T-helper 1 cell treated with Interleukin-12 subunit alpha and Interleukin-12 subunit beta and Interleukin-4 antibody, amounts not matched to agents 30 μg/mL and 1 μg/mL, for 36 hours (primary cell): ENCODE data around the gene ERICH6B.

Experiments used
- H3K27ac Mint-ChIP-seq: one replicate; pipeline ENCODE4 v1.8.0; 2021; ENCODE audit warnings: mild to moderate bottlenecking, mixed read lengths
- H3K27me3 Mint-ChIP-seq: one replicate; pipeline ENCODE4 v1.8.0; 2021; ENCODE audit warnings: low read depth, mixed read lengths
- H3K36me3 Mint-ChIP-seq: one replicate; pipeline ENCODE4 v1.8.0; 2021; ENCODE audit warnings: low read depth, mixed read lengths
- H3K4me1 Mint-ChIP-seq: one replicate; pipeline ENCODE4 v1.8.0; 2021; ENCODE audit warnings: low read depth, mixed read lengths
- H3K4me3 Mint-ChIP-seq: one replicate; pipeline ENCODE4 v1.8.0; 2021; ENCODE audit warnings: mild to moderate bottlenecking, moderate library complexity, mixed read lengths
- H3K9me3 Mint-ChIP-seq: one replicate; pipeline ENCODE4 v1.8.0; 2021; ENCODE audit warnings: mixed read lengths

Gene ERICH6B

GRCh38 chr13:45587897-45588296 lies 27.6 kb downstream of the ERICH6B start:
- no peaks in the 10 kb centered on the region for H3K9me3 Mint-ChIP-seq
- peaks cover 10% of the 10 kb centered on the region for H3K27me3 Mint-ChIP-seq
- no peaks in the 10 kb centered on the region for H3K36me3 Mint-ChIP-seq
- H3K4me3 Mint-ChIP-seq, result no peak overlapping the region
- no peak overlapping the region for H3K27ac Mint-ChIP-seq
- no peaks in the 10 kb centered on the region for H3K4me1 Mint-ChIP-seq

DNA sequence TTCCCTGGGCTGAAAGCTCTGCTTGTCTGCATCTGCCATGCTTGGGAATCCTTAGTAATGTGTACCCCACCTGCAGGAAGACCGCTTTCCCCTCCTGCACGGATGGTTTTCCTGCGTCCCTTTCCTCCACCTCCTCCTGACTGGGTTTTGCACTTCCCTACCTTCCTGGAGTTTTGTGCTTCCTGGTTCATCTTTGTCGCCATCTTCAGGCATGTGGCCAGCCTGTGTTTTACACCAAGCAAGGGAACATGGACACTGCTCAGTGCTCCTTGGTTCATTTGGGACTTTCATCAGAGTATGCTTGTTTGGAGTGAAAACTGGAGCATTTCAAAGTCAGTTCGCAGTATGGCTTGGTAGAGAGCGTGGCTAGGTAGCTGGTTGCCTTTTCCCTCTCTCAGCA lies 30.7 kb downstream of the ERICH6B start:
- Mint-ChIP-seq H3K4me3 (no peak overlapping the region), H3K36me3 (no peaks in the 10 kb centered on the region), H3K9me3 (no peaks in the 10 kb centered on the region), H3K27me3 (peaks cover 11% of the 10 kb centered on the region), H3K4me1 (no peaks in the 10 kb centered on the region), H3K27ac (no peak overlapping the region)

DNA sequence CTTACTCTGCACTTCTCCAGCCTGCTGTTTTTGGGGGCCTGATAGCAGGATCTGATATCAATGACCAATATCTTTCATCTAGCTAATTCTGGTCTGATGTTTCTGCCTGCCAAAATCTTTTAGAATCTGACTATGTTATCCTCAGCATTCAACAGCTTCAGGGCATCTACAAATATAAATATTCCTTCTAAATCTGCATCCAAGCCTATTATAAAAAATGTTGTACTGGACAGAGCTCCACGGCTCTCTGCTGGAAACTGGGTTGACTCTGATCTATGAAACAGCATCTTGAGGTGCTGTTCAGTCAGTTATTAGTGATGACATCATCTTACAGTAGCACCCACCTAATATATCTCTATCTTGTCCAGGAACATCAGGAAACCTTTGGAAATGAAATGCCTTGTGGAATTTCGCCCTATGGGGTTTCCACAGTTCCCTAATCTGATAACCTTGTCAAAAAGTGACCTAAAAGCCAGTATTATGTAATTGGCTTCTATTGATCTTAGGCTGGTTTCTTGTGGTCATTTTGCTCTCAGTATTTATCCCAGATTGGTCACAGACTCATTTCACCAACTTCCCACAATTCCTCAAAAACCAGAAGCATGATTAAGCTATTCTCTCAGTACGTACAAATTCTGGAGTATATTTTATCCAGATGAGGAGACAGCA lies 33.0 kb downstream of the ERICH6B start:
- Mint-ChIP-seq H3K36me3 (no peaks in the 10 kb centered on the region), H3K27me3 (peaks cover 11% of the 10 kb centered on the region), H3K27ac (no peak overlapping the region), H3K4me3 (no peak overlapping the region), H3K9me3 (no peaks in the 10 kb centered on the region), H3K4me1 (no peaks in the 10 kb centered on the region)

- Mint-ChIP-seq H3K4me1 (no peaks in the 10 kb centered on the region), H3K4me3 (no peak overlapping the region), H3K9me3 (no peaks in the 10 kb centered on the region), H3K27ac (no peak overlapping the region), H3K36me3 (no peaks in the 10 kb centered on the region), H3K27me3 (peaks cover 17% of the 10 kb centered on the region)
Measured at GRCh38 chr13:45576466-45576865, 39.1 kb downstream of the ERICH6B start.

DNA sequence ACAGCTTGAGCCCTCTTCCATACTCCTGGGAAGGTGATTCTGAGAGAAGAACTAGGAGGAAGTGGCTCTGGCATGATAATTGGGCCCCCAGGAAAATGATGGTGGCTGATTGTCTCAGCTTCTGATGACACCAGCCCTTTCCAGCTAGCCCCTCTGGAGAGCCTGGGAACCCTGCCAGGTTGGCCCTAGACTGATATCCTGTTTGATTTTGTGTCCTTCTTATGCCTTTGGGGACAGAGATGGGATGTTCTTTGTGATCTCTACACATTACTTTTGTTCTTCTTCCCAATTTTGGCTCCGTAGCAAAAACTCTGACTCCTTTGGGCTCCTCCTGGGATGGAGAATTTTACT lies 39.7 kb downstream of the ERICH6B start:
- no peaks in the 10 kb centered on the region for H3K4me1 Mint-ChIP-seq
- H3K4me3 Mint-ChIP-seq, result no peak overlapping the region
- H3K36me3 Mint-ChIP-seq, result no peaks in the 10 kb centered on the region
- H3K9me3 Mint-ChIP-seq, result no peaks in the 10 kb centered on the region
- no peak overlapping the region for H3K27ac Mint-ChIP-seq
- H3K27me3 Mint-ChIP-seq, result peaks cover 20% of the 10 kb centered on the region

DNA sequence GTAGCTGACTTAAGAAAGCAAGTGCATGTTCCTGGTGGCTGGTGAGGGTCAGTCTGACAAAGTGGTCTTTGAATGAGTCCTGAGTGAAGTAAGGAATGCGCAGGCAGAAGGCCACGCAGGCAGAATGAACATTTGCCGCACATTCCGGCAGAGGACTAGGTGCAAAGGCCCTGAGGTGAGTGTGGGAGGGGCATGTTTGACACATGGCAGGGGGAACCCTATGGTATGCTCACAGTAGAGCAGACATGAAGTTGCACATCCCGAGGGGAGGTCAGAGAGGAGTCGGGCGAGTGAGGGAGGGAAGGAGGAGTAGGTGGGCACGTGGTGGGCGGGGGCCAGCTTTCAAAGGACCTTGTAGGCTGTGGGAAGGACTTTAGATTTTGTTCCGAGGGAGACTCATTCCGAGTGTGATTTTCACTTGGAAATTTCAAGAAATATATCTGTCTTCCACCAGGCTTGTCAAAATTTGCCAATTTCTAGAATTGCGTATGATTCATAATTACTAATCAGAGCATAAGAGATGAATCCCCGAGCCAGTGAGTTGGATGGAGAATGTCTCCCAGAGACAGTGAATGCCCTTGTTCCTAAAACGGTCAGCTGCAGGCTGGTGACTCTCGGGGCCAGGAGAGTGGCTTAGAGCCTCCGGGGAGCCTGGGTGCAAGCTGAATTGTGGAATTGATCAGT lies 40.3 kb downstream of the ERICH6B start:
- Mint-ChIP-seq H3K36me3 (no peaks in the 10 kb centered on the region), H3K9me3 (no peaks in the 10 kb centered on the region), H3K27me3 (peaks cover 19% of the 10 kb centered on the region), H3K4me1 (no peaks in the 10 kb centered on the region), H3K4me3 (no peak overlapping the region), H3K27ac (no peak overlapping the region)

DNA sequence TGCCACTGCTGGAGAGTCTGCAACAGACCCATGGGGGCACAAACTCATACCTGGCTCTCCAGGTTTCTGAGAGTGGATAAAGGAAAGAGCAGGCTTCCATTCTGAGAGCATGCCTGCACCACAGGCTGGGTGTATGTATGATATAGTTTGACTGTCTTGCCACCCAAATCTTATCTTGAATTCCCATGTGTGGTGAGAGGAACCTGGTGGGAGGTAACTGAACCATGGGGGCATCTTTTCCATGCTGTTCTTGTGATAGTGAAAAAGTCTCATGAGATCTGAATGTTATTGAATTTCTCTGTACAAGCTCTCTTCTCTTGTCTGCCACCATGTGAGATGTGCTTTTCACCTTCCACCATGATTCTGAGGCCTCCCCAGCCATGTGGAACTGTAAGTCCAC lies 50.2 kb downstream of the ERICH6B start:
- Mint-ChIP-seq H3K27ac (no peak overlapping the region), H3K27me3 (no peaks in the 10 kb centered on the region), H3K36me3 (no peaks in the 10 kb centered on the region), H3K4me1 (no peaks in the 10 kb centered on the region), H3K4me3 (no peak overlapping the region), H3K9me3 (no peaks in the 10 kb centered on the region)

- Mint-ChIP-seq H3K4me1 (peaks cover 2% of the 10 kb centered on the region), H3K9me3 (peaks cover 4% of the 10 kb centered on the region), H3K4me3 (no peak overlapping the region), H3K36me3 (no peaks in the 10 kb centered on the region), H3K27ac (no peak overlapping the region), H3K27me3 (no peaks in the 10 kb centered on the region)
Measured at GRCh38 chr13:45564133-45564776, 51.3 kb downstream of the ERICH6B start.

DNA sequence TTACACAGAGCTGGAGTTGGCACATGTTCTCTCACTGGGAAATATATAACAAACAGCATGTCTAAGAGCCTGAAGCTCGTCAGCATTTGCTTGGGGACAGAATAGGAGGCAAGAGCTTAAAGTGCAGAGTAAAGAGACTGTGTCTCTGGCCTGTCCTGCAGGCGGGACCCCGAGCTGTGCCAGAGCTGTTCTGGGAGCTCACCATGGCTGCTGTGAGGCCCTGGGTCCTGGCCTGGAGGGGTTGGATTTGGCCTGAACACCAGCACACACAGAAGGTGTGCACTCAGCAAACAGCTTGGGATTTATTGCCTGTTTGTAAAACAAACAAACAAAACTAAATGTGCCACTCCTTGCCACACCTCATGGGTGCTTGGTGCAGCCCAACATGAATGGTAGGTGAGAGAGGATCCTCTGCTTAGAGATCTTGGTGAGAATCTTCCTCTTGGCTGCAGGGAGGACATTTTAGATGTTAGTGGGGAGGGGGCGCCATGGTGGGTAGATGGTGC lies 60.9 kb downstream of the ERICH6B start:
- Mint-ChIP-seq H3K27me3 (no peaks in the 10 kb centered on the region), H3K27ac (no peak overlapping the region), H3K4me1 (peaks cover 3% of the 10 kb centered on the region), H3K9me3 (no peaks in the 10 kb centered on the region), H3K4me3 (no peak overlapping the region), H3K36me3 (no peaks in the 10 kb centered on the region)

GRCh38 chr13:45548281-45548680 lies 67.3 kb downstream of the ERICH6B start:
- Mint-ChIP-seq H3K27me3 (no peaks in the 10 kb centered on the region), H3K27ac (no peak overlapping the region), H3K36me3 (no peaks in the 10 kb centered on the region), H3K4me1 (no peaks in the 10 kb centered on the region), H3K4me3 (no peak overlapping the region), H3K9me3 (no peaks in the 10 kb centered on the region)

DNA sequence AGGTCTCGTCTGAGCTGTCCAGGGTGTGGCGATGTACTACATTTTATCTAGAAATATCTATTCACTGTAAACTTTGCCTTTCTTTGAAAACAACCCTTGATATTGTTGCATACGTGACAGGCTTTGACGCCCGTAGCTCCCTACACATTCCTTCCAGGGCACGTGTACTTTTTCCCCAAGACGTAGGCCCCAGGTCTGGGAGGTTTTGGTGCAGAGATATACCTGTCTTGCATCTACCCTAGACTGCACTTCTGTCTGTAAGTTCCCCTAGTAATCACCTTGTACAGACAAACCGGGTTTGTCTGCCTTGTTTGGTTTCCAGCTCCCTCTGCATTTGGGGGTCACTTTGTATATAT lies 69.2 kb downstream of the ERICH6B start:
- H3K4me1 Mint-ChIP-seq, result no peaks in the 10 kb centered on the region
- H3K9me3 Mint-ChIP-seq, result no peaks in the 10 kb centered on the region

GRCh38 chr13:45545686-45546409 lies 69.7 kb downstream of the ERICH6B start:
- H3K4me1 Mint-ChIP-seq, result no peaks in the 10 kb centered on the region
- H3K9me3 Mint-ChIP-seq, result no peaks in the 10 kb centered on the region
- H3K36me3 Mint-ChIP-seq, result no peaks in the 10 kb centered on the region
- no peak overlapping the region for H3K27ac Mint-ChIP-seq
- no peaks in the 10 kb centered on the region for H3K27me3 Mint-ChIP-seq
- H3K4me3 Mint-ChIP-seq, result no peak overlapping the region

More for the DNA sequence above, 69.2 kb downstream of the ERICH6B start:
- Mint-ChIP-seq H3K36me3 (no peaks in the 10 kb centered on the region), H3K27me3 (no peaks in the 10 kb centered on the region), H3K27ac (no peak overlapping the region), H3K4me3 (no peak overlapping the region)

- no peak overlapping the region for H3K4me3 Mint-ChIP-seq
- no peaks in the 10 kb centered on the region for H3K4me1 Mint-ChIP-seq
- H3K36me3 Mint-ChIP-seq, result no peaks in the 10 kb centered on the region
- H3K27me3 Mint-ChIP-seq, result no peaks in the 10 kb centered on the region
- no peak overlapping the region for H3K27ac Mint-ChIP-seq
- H3K9me3 Mint-ChIP-seq, result no peaks in the 10 kb centered on the region
Measured at GRCh38 chr13:45544520-45544919, 71.0 kb downstream of the ERICH6B start.

- Mint-ChIP-seq H3K27me3 (no peaks in the 10 kb centered on the region), H3K4me3 (no peak overlapping the region), H3K4me1 (no peaks in the 10 kb centered on the region), H3K36me3 (no peaks in the 10 kb centered on the region), H3K9me3 (no peaks in the 10 kb centered on the region), H3K27ac (no peak overlapping the region)
Measured at GRCh38 chr13:45542878-45543277, 72.7 kb downstream of the ERICH6B start.

DNA sequence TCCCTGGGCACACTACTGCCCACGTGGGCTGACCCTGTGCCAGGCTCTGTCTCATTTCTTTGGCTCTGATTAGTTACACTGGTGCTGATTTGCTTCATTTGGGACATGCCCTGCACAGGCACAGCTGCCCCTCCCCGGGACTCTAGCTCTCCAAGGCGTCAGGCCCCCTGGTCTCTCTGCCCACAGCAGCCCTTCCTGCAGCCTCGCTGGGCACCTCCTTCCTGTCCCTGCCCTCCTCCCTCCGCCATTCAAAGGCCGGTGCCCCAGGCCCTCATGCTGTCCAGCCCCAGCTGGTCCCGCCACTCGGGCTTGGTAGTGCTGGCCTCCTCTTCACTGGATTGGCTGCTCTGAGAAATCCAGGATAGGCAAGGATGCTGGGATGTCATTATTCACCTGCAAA lies 73.1 kb downstream of the ERICH6B start:
- H3K36me3 Mint-ChIP-seq, result no peaks in the 10 kb centered on the region
- no peak overlapping the region for H3K4me3 Mint-ChIP-seq
- H3K27me3 Mint-ChIP-seq, result no peaks in the 10 kb centered on the region
- no peak overlapping the region for H3K27ac Mint-ChIP-seq
- no peaks in the 10 kb centered on the region for H3K4me1 Mint-ChIP-seq
- H3K9me3 Mint-ChIP-seq, result no peaks in the 10 kb centered on the region
